Activated naive CD4-positive, alpha-beta T cell treated with anti-CD3 and anti-CD28 coated beads, Interleukin-2, amount 50 U/mL, for 16 hours (primary cell): ENCODE measurements around the gene CDK6.
"Not testable (repeated sequence)": the region's sequence is repeated elsewhere in the genome, so short reads cannot be mapped to it uniquely, and the experiment has no call there.

Experiments used
- DNase-seq: peaks from one replicate; pipeline ENCODE4 v3.0.0-alpha.2; 2020

The CDK6 gene

DNA sequence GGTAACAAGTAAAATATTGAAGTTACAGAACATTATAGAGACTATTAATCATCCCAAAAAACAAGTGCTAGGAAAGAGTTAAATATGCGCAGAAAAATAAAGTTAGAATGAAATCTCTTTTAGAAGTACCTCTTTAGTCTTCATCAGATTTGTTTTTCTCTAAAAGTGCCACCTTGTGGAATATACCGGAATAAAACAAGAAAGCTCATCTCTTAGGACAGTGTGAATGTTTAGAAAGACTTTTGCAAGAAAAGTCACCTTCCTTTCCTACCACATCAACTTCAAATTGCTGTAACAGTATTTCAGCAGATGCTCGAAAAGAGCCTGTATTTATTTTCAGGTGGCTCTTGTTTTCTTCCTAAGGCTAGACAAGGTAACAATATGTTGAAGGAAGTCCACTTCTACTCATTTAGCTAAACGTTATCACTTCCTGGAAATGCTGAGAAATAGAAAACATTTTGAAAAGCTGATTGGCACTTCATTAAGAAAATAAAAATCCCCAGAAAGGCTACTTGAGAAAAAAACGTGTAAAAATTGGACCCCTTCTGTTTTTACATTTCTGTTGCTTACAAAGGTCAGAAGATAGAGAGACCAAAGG lies 226.4 kb downstream of the CDK6 start:
- DNase-seq: no peak

DNA sequence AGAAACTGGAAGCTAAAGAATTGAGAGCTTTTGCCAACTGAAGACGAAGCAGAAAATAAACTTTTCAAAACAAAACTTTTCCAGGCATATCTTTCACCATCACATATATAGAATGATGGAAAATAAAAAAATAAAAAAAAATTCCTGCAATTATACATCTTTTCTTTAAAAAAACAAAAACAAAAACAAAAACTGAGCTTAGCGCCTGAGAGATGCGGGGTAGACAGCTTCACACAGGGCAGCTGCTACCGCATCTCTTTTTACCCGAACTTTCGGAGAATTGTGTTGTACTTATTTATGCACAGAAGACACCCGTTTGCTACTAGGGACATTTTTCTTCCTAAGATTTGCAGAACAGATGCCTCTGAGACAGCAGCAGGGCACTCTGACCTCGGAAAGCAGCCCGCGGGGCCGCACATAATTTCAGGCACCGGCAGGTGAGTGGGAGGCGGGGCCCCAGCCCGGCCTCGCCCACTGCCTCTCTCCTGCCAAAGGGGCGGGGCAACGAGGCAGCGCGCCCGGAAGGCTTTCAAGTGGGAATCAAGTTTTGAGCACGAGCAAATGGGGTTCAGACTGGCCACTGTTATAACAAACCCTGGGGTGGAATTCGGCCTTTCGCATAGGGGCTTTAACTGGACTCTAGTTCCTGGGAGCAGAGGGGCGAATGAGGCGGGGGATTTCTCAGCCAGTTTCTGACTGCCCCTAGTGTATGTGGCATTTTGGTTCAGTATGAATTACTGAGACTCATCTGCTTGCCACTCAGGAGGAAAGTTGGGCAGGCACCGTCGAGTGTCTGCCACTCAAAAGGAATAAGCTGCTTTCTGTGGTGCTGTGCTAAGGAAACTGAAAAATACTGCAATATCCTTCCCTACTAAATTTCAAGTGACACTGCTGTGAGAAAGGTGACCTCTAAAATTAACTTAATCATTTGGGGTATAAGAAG lies 227.7 kb downstream of the CDK6 start:
- DNase-seq: no peak

DNA sequence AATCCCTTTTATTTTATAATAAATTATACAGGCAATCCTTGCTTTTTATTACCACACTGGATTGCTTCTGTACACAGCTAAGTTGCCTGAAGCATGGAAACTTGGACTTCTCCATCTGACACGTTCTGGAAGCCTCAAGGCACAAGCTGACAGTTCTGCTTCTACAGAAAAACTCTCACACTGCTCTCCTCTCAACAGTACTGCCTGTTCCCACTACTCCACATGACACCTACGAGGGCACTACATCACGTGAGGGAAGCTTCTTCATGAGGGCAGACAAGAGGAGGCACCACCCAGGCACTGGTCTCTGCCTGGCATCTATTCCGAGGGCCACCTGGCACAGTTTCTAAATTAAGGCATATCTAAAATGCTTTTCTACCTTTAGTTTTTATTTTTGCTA lies 229.4 kb downstream of the CDK6 start:
- DNase-seq: no peak

DNA sequence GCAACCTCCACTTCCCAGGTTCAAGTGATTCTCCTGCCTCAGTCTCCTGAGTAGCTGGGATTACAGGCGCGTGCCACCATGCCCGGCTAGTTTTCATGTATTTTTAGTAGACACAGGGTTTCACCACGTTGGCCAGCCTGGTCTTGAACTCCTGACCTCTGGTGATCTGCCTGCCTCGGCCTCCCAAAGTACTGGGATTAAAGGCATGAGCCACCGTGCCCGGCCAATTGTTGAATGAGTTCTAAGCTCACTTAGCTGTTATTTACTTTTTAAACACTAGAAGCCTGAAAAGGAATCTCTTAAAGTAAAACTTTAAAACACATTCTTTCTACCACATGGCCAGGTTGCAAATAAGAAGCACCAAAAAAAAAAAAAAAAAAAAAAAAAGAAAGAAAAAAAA lies 231.9 kb downstream of the CDK6 start:
- not testable (repeated sequence) for DNase-seq

DNA sequence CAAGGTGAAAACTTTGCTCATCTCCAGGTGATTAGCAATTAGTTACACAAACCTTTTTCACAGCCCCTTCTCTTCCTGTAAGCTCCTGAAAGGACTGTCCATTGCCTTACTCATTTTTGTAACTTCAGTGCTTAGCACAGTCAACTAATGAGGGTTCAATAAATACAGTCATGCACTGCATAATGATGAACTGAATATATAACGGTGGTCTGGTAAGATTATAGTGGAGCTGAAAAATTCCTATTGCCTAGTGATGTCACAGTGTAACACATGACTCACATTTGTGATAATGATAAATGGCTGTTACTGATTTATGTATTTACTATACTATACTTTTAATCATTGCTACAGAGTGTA lies 233.3 kb downstream of the CDK6 start:
- no peak for DNase-seq

DNA sequence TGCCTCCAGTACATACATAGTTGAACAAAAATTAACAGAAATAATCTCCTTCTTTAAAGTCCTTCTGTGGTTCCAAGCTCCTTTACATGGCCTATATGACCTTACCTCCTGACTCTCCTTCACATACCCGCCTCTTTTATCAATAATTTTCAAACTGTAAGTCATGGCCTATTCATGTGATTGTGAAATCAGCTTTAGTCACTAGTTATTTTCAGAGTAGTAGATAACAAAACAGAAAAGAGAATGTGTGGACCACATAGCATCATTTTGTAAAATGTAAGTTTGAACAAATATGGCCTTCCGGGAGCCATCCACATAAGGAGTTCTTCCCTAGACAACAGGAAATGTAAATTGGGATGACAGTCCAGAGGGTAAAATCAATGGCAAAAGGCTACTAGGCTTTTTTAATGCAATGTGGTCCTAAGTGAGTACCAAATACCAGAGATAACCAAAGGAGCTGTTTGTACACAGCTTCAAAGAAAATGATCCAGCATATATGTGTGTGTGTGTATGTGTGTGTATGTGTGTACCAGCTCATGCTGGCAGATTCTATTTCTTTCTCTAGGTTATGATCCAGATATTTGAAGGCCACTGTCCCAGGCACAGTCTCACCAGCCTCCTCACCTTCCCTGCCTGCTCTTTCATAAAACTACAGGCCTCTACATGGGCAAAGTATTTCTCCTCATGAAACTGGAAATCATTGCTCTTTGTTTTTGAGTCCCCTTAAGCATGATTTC lies 233.9 kb downstream of the CDK6 start:
- DNase-seq: no peak

DNA sequence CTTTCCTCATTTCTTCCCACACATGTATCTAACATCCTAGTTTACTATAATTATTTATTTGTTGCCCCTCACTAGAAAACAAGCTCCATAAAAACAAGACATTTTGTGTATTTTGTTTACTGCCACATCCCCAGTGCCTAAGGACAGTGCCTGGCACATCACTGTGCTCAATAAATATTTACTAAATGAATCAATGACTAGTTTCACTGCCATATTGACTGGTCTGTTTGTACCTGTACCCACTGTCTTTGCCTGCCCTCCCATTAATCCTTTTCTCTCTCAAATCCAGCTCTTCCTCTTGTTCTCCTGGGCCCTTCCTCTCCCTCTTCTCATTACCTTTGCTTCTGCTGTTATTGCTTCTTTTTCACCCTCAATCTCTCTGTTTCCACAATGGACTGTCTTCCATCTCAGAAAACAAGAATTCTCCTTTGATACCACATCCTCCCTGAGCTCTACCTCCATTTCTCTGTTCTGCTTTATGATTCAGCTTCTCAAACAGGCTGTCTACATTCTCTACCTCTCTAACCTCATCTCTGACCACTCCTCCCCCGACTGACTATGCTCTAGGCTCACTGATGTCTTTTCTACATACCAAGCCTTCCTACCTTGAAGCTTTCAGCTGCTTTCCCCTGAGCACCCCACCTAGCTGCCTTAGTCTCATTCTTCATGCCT lies 237.9 kb downstream of the CDK6 start:
- DNase-seq: no peak

DNA sequence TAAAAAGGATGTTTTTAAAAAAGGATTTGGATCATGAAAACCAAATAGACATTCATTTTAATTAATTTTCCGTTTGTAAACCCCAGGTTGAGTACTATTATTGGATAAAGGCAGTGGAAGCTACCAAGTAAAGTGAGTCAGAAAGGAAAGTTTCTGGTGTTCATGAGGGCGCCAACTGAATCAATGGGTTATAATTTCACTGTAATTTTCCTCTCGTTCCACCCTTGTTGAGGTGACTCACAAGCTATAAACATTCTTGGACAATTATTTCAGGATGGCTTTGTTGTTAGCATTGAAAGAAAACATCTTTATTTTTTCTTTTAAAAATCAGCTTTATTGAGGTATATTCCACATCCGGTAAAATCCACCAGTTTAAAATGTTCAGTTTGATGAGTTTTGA lies 241.1 kb downstream of the CDK6 start:
- DNase-seq: no peak

DNA sequence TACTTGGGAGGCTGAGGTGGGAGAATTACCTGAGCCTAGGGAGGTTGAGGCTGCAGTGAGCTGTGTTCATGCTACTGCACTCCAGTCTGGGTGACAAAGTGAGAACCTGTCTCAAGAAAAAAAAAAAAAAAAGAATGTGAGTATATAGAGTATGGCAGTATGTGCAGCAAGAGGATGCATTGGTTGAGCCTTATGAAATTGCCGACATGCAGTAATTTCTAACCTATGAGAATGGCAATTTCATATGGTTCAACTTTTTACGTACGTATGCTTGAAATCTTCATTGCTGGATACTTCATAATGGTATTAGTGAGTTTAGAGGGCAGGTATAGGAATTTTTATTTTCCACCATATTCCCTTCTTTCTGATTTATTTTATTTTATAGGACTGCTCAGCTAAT lies 241.6 kb downstream of the CDK6 start:
- DNase-seq: no peak

DNA sequence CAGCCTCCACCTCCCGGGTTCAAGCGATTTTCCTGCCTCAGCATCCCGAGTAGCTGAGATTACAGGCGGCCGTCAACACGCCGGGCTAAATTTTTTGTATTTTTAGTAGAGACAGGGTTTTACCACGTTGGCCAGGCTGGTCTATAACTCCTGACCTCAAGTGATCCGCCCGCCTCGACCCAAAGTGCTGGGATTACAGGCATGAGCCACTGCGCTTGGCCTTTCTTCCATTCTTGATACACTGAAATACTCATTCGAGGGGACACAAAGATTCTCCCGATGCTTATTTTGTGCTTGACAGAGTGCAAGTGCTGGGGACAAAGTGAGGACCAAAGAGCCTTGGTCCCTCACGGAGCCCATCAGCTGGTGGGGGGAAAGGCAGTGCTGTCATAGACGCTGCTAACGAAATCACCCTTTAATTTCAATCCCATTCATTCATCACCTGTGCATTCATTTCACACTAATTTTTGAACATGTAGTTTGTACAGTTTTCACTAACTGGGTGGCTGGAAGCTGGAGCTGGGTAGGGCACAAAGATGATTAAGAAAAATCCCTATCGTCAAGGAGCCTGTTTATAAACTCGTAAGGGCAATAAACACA lies 245.6 kb downstream of the CDK6 start:
- DNase-seq: no peak

DNA sequence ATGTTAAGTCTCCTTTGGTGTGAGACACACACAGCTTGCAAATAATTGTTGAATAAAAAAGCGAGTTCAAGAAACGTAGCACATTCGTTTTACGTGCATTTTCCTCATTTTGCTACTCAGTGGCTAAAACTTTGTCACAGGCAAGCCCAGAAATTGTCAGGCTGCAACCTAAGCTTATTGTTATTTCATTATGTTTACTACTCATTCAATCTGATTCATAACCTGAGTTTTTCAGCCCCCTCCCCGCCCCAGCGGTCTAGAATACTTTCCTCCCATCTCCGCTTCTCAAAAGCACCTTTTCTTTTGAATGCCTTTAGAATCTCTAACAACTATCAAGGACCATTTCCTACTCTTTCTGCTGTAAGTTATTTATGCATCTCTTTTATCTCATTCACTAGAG lies 247.3 kb downstream of the CDK6 start:
- no peak for DNase-seq

DNA sequence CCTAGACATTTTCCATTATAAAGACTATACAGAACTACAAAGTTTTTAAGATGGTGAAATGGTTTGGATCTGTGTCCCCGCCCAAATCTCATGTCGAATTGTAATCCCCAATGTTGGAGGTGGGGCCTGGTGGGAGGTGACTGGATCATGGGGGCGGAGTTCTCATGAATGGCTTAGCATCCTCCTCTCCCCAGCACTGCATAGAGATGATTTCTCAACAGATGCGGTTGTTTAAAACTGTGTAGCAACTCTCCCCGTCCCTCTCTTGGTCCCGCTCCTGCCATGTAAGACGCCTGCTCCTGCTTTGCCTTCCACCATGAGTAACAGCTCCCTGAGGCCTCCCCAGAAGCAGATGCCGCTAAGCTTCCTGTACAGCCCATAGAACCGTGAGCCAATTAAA lies 247.8 kb downstream of the CDK6 start:
- peak; percentile 31 for DNase-seq

DNA sequence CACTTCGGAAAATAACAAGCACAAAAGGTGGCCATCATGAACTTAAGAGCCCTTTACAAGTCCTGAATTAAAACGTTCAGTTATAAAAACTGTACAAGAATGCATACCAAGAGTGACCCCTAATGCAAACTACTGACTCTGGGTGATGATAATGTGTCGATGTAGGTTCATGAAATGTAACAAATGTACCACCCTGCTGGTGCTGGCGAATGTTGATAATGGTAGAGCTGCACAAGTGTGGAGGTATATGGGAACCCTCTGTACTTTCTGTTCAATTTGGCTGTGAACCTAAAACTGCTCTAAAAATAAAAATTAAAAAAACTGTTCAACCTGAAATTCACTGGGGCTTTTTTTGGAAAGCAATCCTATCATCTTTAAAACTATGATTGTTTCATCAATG lies 249.5 kb downstream of the CDK6 start:
- no peak for DNase-seq

DNA sequence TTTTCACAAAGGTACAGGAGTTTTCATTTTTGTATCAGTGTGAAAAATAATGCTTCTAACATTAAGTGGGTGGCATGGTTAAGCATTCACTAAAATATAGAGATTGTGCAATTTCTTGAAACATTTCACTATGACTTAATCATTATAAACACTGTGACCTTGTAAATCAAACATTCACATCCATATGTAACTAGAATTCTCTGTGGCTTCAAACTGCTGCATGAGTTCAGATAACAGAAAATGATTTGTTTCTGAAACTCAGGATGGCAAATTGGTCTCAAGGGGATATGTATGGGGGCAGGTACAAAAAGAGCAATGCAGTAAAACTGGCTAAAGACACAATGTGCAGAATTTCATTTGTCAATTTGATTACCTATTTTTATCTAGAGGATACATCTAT lies 250.0 kb downstream of the CDK6 start:
- no peak for DNase-seq

DNA sequence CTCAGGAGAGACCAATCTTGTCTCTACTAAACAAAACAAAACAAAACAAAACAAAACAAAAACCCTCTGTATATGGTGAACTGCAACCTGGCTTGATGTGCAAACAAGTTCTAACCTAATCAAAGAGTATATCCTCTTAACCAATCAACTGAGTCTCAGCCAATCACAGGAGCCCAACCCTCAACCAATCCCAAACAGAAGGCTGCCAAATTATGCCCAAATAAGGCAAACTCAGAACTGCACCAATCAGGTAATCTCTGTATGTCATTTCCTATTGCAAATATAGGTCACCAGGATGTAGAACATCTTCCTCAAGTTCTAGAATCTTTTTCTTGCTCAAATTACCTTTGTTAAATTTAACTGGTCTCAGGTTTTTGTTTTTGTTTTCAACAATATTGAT lies 251.4 kb downstream of the CDK6 start:
- no peak for DNase-seq

DNA sequence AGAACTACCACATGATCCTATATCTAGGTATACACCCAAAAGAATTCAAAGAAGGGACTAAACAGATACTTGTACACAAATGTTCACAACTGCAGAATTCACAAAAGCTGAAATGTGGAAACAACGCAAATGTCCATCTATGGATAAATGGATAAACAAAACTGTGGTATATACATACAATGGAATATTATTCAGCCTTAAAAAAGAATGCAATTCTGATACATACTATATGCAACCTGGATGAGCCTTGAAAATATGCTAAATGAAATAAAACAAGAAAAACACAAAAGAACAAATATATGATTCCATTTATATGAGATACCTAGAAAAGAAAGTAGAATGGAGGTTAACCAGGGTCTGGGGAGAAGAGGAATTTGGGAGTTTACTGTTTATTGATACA lies 253.4 kb downstream of the CDK6 start:
- DNase-seq: no peak

DNA sequence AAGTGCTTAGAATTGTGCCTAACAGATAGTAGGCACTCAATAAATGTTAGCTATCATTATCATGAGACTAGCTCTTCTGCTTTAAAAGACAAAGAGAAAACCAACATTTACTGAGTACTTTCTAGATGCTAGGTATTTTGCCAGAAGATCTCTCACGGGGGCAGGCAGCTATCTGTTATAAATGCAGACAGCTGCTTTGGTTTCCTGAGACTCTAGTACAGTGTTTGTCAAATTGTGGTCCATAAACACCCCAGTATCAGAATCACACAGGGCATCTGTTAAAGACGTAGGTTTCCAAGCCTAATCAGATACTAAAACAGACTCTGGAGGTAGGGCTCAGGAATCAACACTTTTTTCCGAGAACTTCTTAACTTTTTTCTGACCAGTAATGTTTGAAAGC lies 260.1 kb downstream of the CDK6 start:
- no peak for DNase-seq

DNA sequence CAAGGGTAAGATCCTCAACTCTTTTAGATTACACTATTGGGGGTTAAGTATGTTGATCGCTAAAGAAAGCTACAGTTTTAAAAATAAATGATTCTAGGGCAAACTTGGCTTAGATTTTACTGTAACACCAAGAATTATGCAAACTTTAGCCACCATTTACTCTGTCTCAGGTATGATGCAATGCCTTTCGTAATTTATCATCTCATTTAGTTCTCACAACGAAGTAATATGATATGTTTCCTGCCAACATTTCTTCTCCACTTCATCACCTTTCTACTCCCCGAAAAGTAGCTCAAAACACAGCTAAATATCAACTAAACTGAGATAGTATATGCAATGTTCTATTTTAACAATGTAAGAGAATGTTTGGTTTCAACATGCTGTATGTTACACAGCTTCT lies 267.2 kb downstream of the CDK6 start:
- DNase-seq: no peak

DNA sequence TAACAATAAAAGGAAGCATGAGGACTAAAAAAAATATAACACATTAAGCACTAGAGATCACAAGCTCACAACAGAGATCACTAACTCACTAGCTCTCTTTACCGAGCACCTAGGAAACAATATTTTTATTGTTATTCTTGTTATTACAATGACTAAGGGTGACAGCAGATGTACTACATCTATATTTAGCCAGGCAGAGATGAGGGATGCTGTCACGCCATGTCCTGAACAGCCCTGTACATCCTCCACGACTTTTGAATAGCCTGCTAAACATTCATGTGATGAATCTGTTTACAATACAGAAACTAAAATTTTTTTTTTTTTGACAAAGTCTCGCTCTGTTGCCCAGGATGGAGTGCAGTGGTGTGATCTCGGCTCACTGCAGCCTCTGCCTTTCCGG lies 268.9 kb downstream of the CDK6 start:
- DNase-seq: no peak

DNA sequence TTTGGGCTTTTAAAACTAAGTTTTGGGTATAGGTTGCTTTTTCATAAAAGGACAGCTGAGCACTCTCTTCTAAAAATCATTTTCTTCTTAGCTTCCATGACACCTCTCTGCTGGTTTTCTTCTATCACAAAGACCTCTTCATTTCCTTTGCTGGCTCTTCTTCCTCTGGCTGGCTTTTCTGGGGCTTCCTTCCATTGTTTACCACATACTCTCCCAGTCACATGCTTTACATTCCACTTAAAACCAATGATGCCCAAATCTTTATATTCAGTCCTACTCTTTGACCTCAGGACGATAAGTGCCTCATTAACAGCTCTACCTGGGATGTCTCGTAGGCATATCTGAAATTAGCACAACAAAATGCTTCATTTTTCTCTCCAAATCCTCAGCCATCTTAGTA lies 273.0 kb downstream of the CDK6 start:
- no peak for DNase-seq

DNA sequence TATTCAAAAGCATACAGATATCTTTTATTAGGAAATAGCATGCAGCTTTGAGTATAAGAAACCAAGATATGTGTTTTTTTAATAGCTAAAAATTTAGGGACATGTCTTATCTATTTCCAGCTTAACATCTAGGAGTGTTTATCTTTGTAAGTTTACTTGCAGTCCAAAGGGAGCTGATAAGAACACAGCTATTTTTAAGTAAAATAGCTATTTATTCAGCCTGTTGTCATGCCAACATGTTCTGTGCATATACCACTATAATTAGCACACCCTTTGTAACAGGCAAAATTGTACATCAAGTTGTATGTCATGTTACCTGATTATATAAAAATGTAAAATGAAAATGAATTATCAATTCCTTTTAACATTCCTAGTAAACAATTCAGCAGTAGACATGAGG lies 275.8 kb downstream of the CDK6 start:
- DNase-seq: no peak

DNA sequence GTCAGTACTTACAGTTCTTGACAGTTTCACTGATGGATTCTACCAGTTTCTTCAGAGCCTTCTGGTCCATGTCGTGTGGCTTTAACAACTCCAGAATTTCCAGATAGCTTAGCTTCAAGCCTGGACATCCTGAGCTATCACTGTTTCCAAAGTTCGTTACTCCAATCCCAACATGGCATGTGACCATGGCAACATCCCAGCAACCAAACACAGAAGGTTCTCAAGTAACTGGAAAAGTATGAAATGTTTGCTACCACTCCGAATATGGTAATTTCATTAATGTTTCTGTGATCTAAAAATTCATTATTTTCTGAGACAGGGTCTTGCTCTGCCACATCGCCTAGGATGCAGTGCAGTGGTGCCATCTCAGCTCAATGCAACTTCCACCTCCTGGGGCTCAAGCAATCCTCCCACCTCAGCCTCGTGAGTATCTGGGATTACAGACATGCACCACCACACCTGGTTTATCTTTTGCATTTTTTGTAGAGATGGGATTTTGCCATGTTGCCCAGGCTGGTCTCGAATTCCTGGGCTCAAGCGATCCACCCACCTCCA lies 278.5 kb downstream of the CDK6 start:
- no peak for DNase-seq

DNA sequence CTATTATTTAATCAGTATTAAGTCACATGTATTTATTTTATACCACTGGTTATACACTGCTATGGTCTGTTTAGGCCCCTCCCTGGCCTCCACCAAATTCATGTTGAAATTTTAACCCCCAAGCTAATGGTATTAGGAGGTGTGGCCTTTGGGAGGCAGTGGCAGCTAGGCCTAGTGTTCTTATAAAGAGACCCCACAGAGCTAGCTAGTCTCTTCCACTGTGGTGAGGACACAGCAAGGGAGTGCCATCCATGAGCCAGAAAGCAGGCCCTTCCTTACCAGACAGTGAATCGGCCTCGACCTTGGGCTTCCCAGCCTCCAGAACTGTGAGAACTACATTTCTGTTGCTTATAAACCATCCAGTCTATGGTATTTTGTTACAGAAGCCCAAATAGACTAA lies 279.1 kb downstream of the CDK6 start:
- DNase-seq: no peak
